ENCODE results near the gene TYRP1. TPM values are rescaled to one million over a fixed set of nuclear protein-coding genes. Genes with fewer than 3 reads are reported as not detected.

Gene TYRP1
- total RNA-seq, 1 donor from 2014 or later, result not detected

DNA sequence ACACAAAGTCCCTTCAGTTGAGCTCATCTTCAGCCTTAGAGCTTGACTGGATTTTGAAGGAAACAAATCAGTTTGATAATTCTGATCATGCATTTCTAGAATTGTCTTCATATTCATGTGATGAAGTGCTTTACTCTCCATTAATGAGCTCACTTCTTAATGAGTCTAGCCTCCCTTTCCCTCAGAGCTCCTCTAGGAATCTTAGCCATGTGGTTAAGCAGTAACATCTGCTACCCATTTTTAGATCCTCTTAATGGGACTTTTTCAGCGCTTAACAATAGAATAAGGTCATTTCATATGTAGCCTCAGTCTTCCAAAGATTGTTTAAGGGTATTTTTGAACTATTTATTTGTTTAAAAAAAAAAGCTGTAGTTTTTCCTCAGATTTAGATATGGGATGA lies 44.7 kb downstream of the TYRP1 start:
- ATAC-seq (ENCODE audit: low read depth) (no peak), DNase-seq (no peak)
- no peaks in the 10 kb centered on the region for H3K36me3 Mint-ChIP-seq (ENCODE audit: low read depth)
- TF ChIP-seq, protein P1, sequence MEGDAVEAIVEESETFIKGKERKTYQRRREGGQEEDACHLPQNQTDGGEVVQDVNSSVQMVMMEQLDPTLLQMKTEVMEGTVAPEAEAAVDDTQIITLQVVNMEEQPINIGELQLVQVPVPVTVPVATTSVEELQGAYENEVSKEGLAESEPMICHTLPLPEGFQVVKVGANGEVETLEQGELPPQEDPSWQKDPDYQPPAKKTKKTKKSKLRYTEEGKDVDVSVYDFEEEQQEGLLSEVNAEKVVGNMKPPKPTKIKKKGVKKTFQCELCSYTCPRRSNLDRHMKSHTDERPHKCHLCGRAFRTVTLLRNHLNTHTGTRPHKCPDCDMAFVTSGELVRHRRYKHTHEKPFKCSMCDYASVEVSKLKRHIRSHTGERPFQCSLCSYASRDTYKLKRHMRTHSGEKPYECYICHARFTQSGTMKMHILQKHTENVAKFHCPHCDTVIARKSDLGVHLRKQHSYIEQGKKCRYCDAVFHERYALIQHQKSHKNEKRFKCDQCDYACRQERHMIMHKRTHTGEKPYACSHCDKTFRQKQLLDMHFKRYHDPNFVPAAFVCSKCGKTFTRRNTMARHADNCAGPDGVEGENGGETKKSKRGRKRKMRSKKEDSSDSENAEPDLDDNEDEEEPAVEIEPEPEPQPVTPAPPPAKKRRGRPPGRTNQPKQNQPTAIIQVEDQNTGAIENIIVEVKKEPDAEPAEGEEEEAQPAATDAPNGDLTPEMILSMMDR (IDR thresholded peaks at IDR 0.05), result no peak
- H3K9me3 Mint-ChIP-seq, result peaks cover 5% of the 10 kb centered on the region
- ChIA-PET CTCF (no interaction called here), POLR2A (no interaction called here)
- no peak overlapping the region for H3K27ac Mint-ChIP-seq
- no peaks in the 10 kb centered on the region for H3K27me3 Mint-ChIP-seq
- H3K4me3 Mint-ChIP-seq, result no peak overlapping the region
- intact Hi-C loops (cut with micrococcal nuclease), result no loop called here
- H3K4me1 Mint-ChIP-seq, result no peaks in the 10 kb centered on the region

DNA sequence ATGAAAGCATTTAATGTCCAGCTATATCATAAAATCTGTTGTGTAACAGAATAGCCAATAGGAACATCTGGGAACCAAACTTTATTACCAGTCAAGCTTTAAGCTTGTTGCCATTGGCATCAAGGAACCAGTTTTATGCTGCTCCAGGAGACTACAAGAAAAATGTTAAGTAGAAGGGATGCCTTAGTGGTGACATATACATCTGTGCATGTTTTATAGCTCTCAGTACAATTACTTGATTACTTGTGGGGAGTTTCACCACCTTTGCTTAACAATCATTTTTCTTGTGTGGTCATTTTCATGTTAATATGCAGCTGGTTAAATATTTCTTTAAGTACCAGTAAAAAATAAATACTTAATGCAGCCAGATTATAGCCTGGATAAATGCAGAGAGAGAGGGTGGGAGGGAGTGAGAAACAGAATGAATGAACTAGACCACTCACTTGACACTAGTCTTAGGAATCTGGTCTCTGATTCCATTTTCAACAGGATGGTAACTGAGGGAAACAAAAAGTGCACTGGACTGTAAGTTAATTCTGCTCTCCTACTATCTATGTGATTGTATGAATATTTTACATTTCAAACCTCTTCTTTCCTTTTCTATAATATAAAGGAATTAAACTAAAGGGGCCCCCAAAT lies 45.9 kb downstream of the TYRP1 start:
- H3K27ac Mint-ChIP-seq, result no peak overlapping the region
- H3K9me3 Mint-ChIP-seq, result peaks cover 9% of the 10 kb centered on the region
- no peak for ATAC-seq (ENCODE audit: low read depth)
- ChIA-PET POLR2A (no interaction called here), CTCF (no interaction called here)
- no peaks in the 10 kb centered on the region for H3K27me3 Mint-ChIP-seq
- TF ChIP-seq, protein P1 (IDR thresholded peaks at IDR 0.05), result no peak
- intact Hi-C loops (cut with micrococcal nuclease), result no loop called here
- no peaks in the 10 kb centered on the region for H3K4me1 Mint-ChIP-seq
- no peak for DNase-seq
- no peaks in the 10 kb centered on the region for H3K36me3 Mint-ChIP-seq (ENCODE audit: low read depth)
- no peak overlapping the region for H3K4me3 Mint-ChIP-seq

DNA sequence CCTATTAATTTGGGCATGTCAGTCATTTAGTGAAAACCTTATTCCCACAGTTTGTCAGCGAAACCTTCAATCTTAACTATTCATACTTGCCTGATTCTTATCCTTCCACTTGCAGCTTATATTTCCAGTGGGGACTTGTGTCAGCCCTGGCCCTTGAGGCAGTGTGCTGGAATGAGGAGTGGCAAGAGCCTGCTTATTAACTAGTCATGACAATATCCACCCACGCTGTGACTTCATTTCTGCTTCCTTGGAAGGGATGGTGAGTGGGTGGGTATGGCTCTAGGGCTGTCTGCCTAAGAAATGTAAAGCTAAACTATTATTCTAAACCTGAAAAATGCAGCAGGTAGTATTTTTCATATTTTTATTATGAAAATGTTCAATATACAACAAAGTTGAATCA lies 47.7 kb downstream of the TYRP1 start:
- Mint-ChIP-seq H3K4me1 (no peaks in the 10 kb centered on the region), H3K36me3 (ENCODE audit: low read depth) (no peaks in the 10 kb centered on the region), H3K9me3 (peaks cover 16% of the 10 kb centered on the region), H3K27me3 (no peaks in the 10 kb centered on the region), H3K4me3 (no peak overlapping the region), H3K27ac (no peak overlapping the region)
- intact Hi-C loops (cut with micrococcal nuclease), result no loop called here
- ChIA-PET POLR2A (no interaction called here), CTCF (no interaction called here)
- ATAC-seq (ENCODE audit: low read depth) (no peak), DNase-seq (no peak)
- TF ChIP-seq, protein P1 (IDR thresholded peaks at IDR 0.05), result no peak

DNA sequence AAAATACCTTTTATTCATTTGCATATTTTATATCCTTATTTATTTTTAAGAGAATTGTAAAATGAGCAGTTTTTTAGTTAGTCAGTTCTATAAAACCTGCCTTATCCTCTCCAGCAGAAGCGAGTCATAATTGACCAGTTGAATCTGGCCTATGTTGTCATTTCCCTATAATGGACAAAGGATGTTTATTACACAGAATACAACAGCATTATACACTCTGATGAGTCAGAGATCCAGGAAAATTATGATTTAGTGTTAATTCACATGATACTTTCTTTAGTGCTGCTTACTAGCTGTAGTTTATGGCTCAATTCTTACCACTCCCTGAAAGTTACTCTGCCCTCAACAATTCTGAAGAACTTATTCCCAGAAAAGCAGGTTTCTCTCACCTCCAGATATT lies 54.8 kb downstream of the TYRP1 start:
- no peak for ATAC-seq (ENCODE audit: low read depth)
- CTCF ChIA-PET, result interaction anchor here (0.9 kb wide), 1 partner anchor 397 kb away, joined by 3 read pairs; no protein-coding TSS in a partner anchor
- no peak for DNase-seq
- Mint-ChIP-seq H3K27me3 (no peaks in the 10 kb centered on the region), H3K27ac (no peak overlapping the region), H3K9me3 (peaks cover 13% of the 10 kb centered on the region), H3K4me3 (no peak overlapping the region), H3K4me1 (no peaks in the 10 kb centered on the region), H3K36me3 (ENCODE audit: low read depth) (no peaks in the 10 kb centered on the region)
- TF ChIP-seq, protein P1 (IDR thresholded peaks at IDR 0.05), result no peak
- POLR2A ChIA-PET, result no interaction called here
- intact Hi-C loops (cut with micrococcal nuclease), result no loop called here

DNA sequence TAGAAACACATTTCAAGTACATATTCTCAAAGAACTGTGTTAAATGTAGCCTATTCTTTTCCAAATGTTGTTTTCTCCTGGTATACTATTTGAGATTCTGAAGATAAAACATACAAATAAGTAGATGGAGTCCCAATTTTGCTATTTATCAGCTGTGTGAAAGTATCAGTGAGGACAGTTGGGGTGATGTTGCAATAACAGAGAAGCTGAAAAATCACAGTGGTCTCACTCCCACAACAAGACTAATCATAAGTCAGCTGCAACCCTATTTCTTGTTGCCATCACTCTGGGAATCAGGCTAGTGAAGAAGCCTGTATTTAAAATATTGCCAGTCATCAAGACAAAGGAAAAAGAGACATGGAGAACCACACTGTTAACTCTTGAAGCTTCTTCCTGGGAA lies 55.8 kb downstream of the TYRP1 start:
- no peak overlapping the region for H3K27ac Mint-ChIP-seq
- peaks cover 10% of the 10 kb centered on the region for H3K9me3 Mint-ChIP-seq
- intact Hi-C loops (cut with micrococcal nuclease), result no loop called here
- TF ChIP-seq, protein P1 (IDR thresholded peaks at IDR 0.05), result no peak
- no peak overlapping the region for H3K4me3 Mint-ChIP-seq
- DNase-seq (no peak), ATAC-seq (ENCODE audit: low read depth) (no peak)
- H3K36me3 Mint-ChIP-seq (ENCODE audit: low read depth), result no peaks in the 10 kb centered on the region
- H3K4me1 Mint-ChIP-seq, result no peaks in the 10 kb centered on the region
- H3K27me3 Mint-ChIP-seq, result no peaks in the 10 kb centered on the region
- CTCF ChIA-PET, result no interaction called here
- POLR2A ChIA-PET, result no interaction called here
